Hypothalamus (tissue), 51 donors: ENCODE results near the gene OTOF.
"Not testable (repeated sequence)": the region's sequence is repeated elsewhere in the genome, so short reads cannot be mapped to it uniquely, and the experiment has no call there.

ENCODE experiments used
- DNase-seq, 51 donors: peaks; one replicate each; lab custom pipeline; 2025; lab: John Stamatoyannopoulos, UW

The OTOF gene

GRCh38 chr2:26481706-26482105 lies 3.8 kb upstream of the OTOF start:
- DNase-seq: no peak

- no peak for DNase-seq
Observed at GRCh38 chr2:26480566-26481423, 2.9 kb upstream of the OTOF start.

- no peak for DNase-seq
Observed at GRCh38 chr2:26479789-26480565, 2.1 kb upstream of the OTOF start.

DNA sequence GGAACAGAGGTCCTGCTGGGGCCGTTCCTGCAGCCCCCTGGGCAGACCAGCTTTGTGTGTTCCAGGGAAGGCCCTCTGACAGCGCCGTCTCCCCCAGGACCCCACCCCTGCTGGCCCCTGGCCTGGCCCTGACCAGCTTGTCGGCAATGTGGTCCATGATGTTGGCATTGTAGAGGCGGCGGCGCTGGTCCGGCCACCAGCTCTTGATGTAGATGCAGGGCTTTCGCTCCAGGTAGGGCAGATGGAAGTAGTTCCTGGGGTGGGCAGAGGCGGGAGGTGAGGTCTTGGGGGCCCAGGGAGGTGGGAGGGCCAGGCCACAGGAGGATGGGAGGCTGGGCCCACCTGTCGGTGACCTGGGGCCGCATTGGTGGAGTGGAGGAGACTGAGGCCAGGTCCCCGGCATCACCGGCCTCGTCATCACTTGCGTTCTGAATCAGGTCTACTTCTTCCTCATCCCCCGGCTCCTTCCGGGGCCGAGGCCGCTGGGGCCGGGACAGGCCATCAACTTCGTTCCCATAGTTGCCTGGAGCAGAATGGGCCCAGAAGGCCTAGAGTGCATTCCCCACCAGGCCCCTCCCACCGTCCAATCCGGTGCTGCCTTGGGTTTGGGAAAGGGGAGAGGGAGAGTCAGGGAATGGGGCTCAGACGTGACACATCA lies 1.3 kb upstream of the OTOF start:
- DNase-seq: no peak

- DNase-seq: no peak
Observed at GRCh38 chr2:26478366-26478765, 442 bp upstream of the OTOF start.

- DNase-seq: no peak
Observed at GRCh38 chr2:26477126-26477910, 606 bp downstream of the OTOF start.

DNA sequence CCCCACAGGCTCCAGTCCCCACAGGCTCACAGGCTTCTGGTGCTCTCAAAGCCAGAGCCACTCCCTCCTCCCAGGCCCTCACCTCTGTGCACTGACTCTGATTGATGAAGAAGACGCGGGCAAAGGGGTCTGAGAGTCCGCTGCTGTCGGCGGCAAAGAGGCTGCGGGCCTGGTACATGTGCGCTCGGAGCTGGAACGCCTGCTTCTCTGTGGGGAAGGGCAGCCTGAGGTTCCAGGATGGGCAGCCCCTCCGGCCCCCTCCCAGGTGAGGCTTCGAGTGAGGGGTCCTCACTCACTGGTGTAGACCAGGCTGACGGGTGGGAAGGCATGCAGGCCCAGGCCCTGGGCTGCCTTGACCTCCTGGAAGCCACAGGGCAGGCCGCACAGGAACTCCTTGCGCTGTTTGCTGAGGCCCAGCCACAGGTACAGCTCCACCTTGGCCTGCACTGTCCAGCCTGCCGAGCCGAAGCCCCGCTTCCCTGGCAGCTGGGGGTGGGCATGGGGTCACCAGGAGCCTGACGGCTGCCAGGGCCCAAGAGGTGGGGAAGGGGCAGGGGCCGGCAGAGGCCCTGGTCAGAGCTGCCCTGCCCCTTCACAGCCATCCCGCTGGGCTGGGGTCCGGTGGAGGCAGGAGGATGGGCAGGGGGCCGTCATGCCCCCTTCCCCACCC lies 2.0 kb downstream of the OTOF start:
- DNase-seq: no peak

DNA sequence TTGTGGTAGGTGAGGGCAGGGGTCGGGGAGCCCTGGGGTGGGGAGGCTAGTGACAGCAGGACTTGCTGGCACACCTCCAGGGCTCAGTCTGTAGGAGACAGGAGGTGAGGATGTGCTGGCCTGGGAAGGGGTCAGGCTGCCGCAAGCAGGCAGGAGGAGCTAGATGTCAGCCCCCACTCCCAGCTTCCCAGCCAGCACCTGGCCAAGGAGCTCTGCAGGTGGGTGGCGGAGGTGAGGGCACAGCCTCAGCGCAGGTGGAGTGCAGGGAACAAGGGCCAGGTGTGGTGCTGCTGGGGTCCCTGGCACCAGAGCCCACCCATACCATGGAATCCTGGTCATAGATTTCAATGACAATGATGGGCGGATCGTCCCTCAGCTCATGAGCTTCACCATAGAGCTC lies 2.9 kb downstream of the OTOF start:
- DNase-seq: no peak

- no peak for DNase-seq
Observed at GRCh38 chr2:26474261-26474785, 3.6 kb downstream of the OTOF start.

DNA sequence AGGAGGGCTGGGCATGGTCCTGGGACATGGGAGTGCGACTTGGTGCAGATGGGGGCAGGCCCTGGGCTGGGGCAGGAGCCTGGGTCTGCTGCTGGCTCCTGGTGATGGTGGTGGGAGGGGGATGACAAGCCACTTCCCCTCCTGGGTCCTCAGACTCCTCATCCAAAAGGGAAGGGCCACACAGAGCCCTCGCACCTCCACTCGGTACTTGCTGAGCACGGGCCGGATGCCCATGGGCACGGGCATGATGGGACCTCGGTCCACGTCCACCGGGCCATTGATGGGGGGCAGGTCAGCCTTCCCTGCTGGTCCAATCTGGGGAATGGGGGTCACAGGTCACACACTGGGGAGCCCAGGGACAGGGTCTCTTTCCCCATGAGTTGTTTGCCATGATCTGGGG lies 4.1 kb downstream of the OTOF start:
- DNase-seq: no peak

DNA sequence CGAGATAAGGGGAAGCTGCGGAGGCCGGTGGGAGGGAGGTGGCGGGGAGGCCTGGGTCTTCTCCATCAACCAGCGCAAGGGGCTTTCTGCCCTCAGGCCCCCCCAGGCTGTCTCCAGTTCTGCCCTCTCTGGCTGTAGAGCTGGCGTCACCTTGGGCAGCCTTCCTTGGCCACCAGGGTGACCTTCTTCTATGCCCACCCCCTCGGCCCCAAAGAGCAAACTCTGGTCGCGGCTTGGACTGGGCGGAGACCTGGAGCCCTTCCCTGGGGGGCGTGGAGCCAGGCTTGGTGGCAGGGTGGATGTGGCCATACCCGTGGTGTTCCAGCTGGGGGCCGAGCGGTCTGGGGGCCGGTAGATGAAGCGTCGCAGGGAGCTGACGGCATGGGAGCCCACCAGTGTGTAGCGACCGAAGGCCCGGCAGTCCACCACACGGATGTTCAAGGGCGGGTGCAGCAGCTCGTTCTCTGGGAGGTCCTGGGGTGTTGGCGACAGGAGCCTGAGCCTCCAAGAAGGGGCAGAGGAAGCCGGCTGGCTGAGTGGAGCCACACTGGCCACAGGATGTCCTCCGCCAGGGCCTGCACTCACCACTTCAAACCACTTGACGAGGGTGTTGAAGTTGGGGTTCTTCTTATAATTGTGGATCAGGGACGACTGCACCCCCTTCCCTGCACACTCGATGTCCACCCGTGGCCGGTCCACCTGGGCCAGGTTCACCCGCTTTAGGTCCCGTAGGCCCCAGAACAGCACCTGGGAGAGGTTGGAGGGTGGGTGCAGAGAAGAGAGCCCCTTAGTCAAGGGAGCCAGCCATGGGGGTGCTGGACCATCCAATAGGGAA lies 4.9 kb downstream of the OTOF start:
- no peak for DNase-seq

DNA sequence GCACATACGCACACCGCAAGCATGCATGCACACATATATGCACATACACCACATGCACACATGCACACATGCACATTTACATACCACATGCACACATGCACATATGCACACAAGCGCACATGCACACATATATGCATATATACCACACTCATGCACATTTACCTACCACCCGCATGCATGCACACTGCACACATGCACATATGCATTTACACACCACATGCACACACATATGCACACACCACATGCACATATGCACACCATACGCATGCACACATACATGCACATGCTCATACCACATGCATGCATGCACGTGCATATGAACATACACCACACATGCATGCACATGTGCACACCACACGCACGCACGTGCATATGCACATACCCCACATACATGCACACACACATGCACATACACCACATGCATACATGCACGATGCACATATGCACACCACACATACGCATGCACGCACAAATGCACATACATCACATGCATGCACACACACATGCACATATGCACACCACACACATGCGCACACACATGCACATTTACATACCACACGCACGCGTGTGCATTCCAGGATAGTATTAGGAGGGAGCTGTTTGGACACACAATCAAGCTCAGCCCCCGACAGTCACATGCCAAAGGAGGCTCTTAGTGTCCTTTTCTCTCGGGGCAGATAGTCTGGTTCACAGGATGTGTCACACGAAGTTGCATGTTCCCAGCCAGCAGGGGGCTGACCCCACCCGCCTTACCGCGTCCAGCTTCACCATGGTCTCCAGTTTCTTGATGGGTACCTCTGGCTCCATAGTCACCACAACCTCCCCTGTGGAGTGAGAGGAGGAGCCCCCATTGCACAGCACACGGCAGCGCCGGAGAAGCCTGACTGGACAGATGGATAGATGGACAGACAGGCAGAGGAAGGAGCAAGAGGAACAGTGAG lies 5.9 kb downstream of the OTOF start:
- no peak for DNase-seq

DNA sequence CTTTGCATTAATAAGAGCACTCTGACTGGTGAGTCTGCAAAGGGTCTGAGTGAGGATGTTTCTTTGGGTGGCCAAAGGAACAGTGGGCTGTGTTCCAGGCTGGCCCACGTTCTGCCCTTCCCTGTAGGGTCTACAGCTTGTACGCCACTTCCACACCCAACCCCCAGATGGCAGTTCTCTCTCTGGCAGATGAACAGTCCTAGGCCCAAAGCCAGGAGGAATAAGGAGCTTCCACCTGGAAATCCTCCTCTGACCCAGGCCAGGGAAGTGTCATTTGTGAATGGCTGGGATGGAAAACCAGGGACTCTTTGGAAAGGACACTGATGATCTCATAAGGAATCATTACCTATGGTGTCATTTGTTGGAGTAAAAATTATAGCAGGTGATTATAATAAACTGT lies 6.6 kb downstream of the OTOF start:
- no peak for DNase-seq

GRCh38 chr2:26470601-26471260 lies 7.2 kb downstream of the OTOF start:
- DNase-seq: no peak

- DNase-seq: no peak
Observed at GRCh38 chr2:26469955-26470354, 8.0 kb downstream of the OTOF start.

- DNase-seq: no peak
Observed at GRCh38 chr2:26469092-26469710, 8.7 kb downstream of the OTOF start.

DNA sequence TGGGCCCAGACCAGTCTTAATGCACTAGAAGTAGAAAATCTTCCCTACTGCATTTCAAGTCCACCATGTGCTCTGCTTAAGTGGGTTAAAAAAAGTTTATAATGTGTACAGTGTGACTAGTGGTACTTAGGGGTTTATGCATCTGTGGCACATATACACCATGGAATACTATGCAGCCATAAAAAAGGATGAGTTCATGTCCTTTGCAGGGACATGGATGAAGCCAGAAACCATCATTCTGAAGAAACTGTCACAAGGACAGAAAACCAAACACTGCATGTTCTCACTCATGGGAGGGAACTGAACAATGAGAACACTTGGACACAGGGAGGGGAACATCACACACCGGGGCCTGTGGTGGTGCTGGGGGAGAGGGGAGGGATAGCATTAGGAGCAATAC lies 9.4 kb downstream of the OTOF start:
- DNase-seq: not testable (repeated sequence)
